GM21447 (cell line): ENCODE results near the gene TENM3.

ENCODE experiments used
- ATAC-seq: cut with Tn5 transposase; IDR thresholded peaks from one replicate; pipeline ENCODE4 v1.9.1; 2021; ENCODE audit not compliant: unreplicated experiment

TENM3 gene

DNA sequence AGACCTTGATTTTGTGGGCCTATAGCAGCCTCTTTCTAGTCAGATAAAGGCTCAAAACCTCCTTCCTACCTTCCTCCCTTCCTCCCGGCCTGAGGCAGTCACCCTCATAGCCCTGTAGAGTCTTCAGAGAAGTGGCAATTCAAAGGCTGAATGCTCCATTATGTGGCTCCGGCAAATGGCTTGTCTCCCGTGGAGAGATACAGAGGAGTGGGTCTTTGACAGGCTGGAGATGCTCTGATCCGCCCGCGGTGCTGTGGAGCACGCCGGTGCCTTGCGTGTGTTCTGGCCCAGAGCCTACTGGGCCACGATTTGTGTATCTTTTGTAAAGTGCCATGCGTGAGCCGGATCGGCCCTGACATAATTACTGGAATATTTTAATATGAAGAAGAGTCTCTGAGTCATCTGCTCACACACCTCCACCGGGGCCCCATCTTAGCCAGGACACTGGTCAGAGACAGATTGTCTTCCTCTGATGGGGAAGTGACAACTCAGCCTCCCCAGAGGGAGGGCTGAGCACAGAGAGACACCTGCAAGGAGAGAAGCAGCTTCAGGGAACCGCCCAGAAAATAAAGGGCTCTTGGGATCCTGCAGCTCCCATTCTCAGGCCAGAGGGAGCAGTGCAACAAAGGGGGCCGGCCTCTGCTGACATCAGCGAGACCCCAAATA, 585.3 kb downstream of the TENM3 start:
- no peak for ATAC-seq

- no peak for ATAC-seq
Observed at GRCh38 chr4:182829196-182829595, 586.0 kb downstream of the TENM3 start.

GRCh38 chr4:182831376-182831775, 588.2 kb downstream of the TENM3 start:
- ATAC-seq = no peak

DNA sequence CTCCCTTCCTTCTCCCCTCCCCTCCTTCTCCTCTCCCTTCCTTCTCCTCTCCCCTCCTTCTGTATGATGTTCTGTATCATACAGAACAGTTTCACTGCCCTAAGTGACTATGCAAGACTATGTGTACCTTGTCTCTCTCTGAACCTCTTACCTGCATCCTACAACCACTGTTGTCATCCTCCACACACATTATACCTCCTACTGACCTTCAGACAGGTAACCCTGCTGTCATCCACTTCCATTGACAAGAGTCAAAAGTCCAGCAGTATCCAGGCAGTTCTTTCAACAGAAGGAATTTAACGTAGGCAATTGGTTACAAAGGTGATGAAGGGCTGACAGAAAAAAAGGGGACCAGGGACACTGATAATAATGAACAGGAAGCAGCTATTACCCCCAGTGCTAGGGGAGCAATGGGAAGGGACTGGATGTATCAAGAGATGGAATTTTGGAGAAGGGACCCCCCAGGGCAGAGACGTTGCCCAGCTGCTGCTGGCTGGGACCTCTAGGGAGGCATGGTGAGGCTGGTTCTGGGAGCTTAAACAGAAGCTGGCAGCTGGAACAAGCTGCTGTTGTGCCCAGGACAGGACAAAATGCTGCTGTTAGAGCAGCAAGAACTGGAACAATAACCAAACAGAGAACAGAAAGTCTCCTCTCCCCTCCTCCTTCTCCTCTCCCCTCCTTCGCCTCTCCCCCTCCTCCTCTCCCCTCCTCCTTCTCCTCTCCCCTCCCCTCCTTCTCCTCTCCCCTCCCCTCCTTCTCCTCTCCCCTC, 589.3 kb downstream of the TENM3 start:
- no peak for ATAC-seq

GRCh38 chr4:182835006-182835740, 592.0 kb downstream of the TENM3 start:
- no peak for ATAC-seq

GRCh38 chr4:182837831-182838230, 594.6 kb downstream of the TENM3 start:
- no peak for ATAC-seq

DNA sequence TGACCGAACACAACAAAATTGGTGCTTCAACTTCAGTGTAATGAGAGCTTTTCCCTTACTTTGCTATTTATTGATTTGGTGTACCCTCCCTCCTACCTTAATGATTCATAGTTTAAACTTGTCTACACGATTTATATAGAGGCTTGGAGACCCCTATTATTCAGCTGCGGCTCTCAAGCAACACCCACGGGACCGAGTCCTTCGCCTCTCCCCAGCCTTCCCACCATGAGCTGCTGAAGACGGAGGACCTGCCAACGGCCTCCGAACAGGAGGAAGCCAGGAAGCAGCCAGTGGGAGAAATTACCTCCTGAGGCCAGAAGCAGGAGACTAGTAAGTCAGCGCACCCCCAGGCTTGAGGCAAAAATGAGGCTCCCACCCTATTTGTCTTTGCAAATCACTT, 595.3 kb downstream of the TENM3 start:
- ATAC-seq = no peak

DNA sequence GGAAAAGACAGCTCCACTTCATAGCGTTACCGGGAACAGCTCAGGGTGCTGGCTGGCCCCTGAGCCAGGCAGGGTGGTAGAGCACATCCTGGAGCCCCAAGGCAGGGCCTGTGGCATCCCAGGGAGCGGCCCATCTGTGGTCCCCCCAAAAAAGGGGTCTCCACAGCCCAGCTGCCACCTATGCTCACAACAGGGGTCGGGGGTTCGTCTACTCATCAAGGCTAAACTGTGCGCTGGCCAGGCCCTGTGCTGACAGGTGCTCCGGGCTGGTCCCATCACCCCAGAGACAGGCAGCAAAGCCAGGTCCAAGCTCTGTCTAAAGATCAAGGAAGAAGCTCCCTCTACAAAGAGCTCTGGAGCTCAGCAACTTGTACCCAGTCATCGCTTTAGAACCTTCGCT, 596.1 kb downstream of the TENM3 start:
- no peak for ATAC-seq

DNA sequence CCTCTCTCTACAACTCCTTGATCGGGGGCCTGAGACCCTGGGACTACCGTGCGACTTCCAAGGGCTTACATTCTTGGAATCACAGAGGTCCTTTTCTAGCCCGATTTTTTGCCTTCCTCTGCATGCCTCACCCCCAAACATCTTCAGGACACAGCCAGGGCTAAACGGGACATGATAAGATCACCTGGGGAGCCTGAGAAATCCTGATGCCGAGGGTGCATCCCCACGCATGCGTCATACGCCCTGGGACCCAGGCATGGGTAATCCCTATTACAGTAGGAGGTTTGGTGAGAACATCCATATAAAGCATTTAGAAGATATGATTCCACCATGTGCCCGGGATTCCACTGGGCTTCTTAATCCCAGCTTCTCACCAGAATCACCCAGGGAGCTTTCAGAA, 596.9 kb downstream of the TENM3 start:
- ATAC-seq = no peak

DNA sequence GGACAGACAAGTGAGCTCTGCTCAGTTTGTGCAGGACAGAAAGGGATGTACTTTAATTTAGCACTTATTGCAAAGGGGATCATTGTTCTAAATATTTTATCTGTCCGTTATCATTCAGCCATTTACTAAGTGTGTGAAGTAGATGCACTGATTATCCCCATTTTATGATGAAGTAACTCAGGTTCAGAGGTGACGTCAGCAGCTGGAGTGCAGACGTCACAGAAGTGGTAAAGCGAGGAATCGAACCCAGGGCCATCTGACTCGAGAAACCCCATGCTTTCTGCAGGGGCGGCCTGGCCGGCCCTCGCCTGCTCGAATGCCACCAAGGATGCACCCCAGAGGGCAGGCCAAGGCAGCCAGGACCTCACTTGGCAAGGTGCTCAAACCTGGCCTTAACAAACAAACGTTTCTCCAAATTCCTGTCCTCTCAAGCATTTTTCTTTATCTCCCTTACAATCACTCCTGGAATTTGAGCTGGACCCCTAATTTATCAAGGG, 599.0 kb downstream of the TENM3 start:
- no peak for ATAC-seq

DNA sequence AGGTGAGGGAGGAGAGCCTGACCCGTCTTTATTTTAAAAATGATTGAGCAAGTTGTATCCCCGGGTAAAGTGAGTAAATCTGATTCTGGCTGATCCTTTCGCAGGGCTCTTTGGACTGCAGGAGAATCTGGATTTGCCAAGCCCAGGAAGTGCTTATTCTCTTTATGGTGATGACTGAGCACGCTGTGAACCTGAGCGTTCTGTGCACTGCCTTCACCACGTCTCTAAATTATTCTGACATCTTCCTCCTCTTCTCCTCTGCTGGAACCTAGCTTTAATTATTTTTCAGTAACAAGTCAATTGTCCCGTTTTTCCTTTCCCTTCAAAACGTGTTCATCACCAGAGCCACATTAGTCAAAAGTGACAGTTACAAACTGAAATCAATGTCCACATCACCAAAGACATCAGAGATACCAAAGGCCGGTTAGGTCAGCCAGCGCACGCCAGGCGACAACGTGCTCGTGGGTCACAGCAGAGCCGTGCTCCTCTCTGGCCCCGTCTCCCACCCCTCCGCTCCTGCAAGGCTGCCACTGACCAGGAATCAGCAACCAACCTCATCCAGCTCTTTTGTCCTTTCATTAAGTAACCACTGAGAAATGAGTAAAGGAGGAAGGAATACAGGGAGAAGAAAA, 599.7 kb downstream of the TENM3 start:
- no peak for ATAC-seq

GRCh38 chr4:182843808-182844325, 600.7 kb downstream of the TENM3 start:
- no peak for ATAC-seq

DNA sequence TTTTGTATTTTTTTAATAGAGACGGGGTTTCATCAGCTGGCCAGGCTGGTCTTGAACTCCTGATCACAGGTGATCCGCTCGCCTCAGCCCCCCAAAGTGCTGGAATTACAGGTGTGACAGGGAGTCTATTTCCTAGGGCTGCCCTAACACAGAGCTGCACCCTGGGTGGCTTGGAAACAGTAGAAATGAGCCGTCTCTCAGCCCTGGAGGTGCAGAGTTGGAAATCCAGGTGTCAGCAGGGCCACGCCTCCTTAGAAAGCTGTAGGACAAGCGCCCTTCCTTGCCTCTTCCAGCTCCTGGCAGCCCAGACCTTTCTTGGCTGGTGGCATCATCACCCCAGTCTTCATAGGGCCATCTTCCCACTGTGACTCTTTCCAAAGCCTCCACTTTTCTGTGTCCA, 602.4 kb downstream of the TENM3 start:
- ATAC-seq = no peak

DNA sequence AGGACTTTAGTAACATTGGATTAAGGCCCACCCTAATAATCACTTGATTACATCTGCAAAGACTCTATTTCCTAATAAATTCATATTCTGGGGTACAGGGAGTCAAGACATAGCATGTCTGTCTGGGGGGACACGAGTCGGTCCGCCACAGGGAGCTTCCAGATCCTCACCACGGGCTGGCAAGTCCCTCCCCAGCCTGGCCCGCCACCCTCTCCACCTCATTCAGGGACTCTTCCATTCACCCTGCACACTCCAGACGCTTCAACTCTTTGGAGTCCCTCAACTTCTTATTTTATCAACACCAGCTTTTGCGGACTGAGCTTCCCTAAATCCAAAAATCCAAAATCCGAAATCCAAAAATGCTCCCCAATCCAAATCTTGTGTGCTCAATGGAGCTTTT, 602.8 kb downstream of the TENM3 start:
- no peak for ATAC-seq

DNA sequence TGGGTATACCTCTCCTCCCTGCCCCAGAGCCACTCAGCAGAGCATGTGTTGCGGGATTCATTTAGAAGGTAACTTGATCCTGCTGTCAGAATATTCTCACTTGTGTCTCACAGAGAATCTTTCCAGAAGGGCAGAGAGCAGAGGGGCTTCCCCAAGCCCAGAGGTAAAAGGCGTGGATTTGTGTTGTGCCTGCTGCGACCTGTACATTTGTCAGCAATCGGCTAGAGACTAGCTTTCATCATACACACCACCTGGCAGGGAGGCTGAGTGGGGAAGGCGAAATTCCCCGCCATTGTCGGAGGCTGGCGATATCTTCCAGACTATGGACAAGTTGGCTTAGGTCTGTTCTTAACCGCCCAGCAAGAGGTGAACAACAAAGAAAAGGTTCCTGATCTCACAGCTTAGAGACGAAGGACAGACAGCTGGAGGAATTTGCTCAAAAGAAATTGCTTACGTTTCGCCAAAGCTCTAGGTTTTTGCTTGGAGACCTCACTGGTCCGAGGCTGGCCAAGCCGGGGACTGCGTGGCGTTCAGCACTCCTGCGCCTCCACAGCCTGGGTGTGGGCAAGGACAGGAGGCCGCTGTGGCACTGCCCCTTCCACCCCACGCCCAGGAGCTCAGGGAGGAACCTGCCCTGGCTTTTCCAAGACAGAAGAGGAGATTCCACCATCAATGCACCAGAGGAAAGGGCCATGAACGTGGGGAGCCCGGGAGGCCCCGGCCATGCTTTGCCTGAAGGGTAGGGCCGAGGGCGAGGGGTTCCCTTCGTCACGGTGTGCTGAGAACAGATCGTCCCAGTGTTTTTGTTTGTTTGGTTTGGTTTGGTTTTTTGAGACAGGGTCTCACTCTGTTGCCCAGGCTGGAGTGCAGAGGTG, 604.6 kb downstream of the TENM3 start:
- no peak for ATAC-seq

DNA sequence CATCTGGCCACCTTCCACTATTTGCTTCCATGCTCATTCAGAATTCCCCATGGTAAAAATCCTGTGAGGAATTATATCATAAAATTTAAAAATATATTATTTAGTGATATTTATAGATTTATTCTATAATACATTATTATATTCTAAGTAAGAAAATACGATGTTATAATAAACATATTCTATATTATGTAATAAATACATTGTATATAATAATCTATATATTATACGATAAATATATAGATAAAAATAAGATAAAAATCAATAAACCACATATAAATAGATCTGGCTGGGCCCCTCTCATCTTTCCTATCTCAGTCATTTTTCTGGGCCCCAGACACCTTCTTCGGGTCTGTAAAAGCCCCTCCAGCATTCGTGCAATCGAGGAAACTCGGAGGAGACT, 605.5 kb downstream of the TENM3 start:
- ATAC-seq = no peak
